SK-N-SH treated with all-trans-retinoic acid at 6 μM for 48 hours (cell line): ENCODE results near the gene TMX3.

ENCODE experiments used
- CREB5 ChIP-seq: fragments of 250-450 bp; sonication (Bioruptor Pico); IDR thresholded peaks from 2 replicates; pipeline ENCODE4 v1.5.1; 2020; ENCODE audit warnings: low read depth, mild to moderate bottlenecking, moderate library complexity
- TCF4 ChIP-seq: fragments of 250-450 bp; sonication (Bioruptor Pico); IDR thresholded peaks from 2 replicates; pipeline ENCODE4 v1.8.0; 2021; ENCODE audit warnings: mild to moderate bottlenecking, moderate library complexity, borderline replicate concordance
- ZC3H10 ChIP-seq: fragments of 250-450 bp; sonication (Bioruptor Pico); IDR thresholded peaks from 2 replicates; pipeline ENCODE4 v1.5.1; 2021; ENCODE audit warnings: mild to moderate bottlenecking, moderate library complexity
- ZFP30 ChIP-seq: fragments of 450-650 bp; formaldehyde crosslinking; IDR thresholded peaks from 2 replicates; pipeline ENCODE4 v1.5.0; 2022; ENCODE audit warnings: mild to moderate bottlenecking, moderate library complexity
- ZNF565 ChIP-seq: fragments of 450-650 bp; formaldehyde crosslinking; conservative IDR thresholded peaks from 2 replicates; pipeline ENCODE4 v1.5.0; 2020; ENCODE audit warnings: low read depth, mild to moderate bottlenecking, moderate library complexity

GRCh38 chr18:68734308-68734707, 19.4 kb upstream of the TMX3 start:
- no peak for TF ChIP-seq ZC3H10
- no peak for TF ChIP-seq TCF4
- TF ChIP-seq ZNF565 (CRISPR knock-in tag), result no peak
- no peak for TF ChIP-seq CREB5 (CRISPR knock-in tag)
- no peak for TF ChIP-seq ZFP30 (CRISPR knock-in tag)
